ENCODE measurements around the gene GRAMD4. TPM values are rescaled to one million over a fixed set of nuclear protein-coding genes. Genes with fewer than 3 reads are reported as not detected.

The GRAMD4 gene
- total RNA-seq, 5 donors from 2014 or later (not counting 1 experiment from before 2014, with no cell fraction given), result 8.8 to 24.3 (median 22.9) TPM

GRCh38 chr22:46663436-46664100, 43.4 kb downstream of the GRAMD4 start:
- Histone ChIP-seq H3K4me3 (ENCODE audit: control insufficient read depth in 1 of 2, extremely low read depth in 1 of 2, low read length in 1 of 2) (no peak overlapping the region), H3K9me3 (no peaks in the 10 kb centered on the region), H3K4me1 (ENCODE audit: control insufficient read depth in 1 of 2, extremely low read depth in 1 of 2, insufficient read depth in 2 of 2, low read length in 2 of 2) (peaks cover 0 to 23% of the 10 kb centered on the region in 2 experiments), H3K27ac (ENCODE audit: low read length) (no peak overlapping the region), H3K36me3 (ENCODE audit: control insufficient read depth in 2 of 2, extremely low read depth in 1 of 2, insufficient read depth in 1 of 2, low read length in 1 of 2) (peaks cover 18% of the 10 kb centered on the region in 2 donors), H3K27me3 (replicated peaks in 1 of 2; ENCODE audit: control insufficient read depth in 2 of 2, extremely low read depth in 1 of 2, insufficient read depth in 2 of 2, low read length in 1 of 2) (no peaks in the 10 kb centered on the region)
- Mint-ChIP-seq H3K27ac (no peak overlapping the region), H3K9me3 (no peaks in the 10 kb centered on the region), H3K4me3 (no peak overlapping the region), H3K36me3 (no peaks in the 10 kb centered on the region), H3K27me3 (no peaks in the 10 kb centered on the region), H3K4me1 (peaks cover 15 to 21% (median 21%) of the 10 kb centered on the region in 3 donors)
- ChIA-PET CTCF (interaction anchor here in 1 of 2 donors (0.5 kb wide), 1 partner anchor 39 kb away, joined by 3 read pairs; no protein-coding TSS in a partner anchor), POLR2A (no interaction called here)
- 88% methylated on average over 22 of the region's 28 CpGs for WGBS (ENCODE audit: insufficient coverage)
- DNase-seq, result no peak
- no peak for ATAC-seq (replicated peaks in 1 of 4)

- POLR2A ChIA-PET, result no interaction called here
- Mint-ChIP-seq H3K27ac (no peak overlapping the region), H3K9me3 (no peaks in the 10 kb centered on the region), H3K27me3 (no peaks in the 10 kb centered on the region), H3K4me1 (peaks cover 15 to 21% (median 21%) of the 10 kb centered on the region in 3 donors), H3K4me3 (no peak overlapping the region), H3K36me3 (peaks cover 5% of the 10 kb centered on the region)
- peaks cover 0 to 23% of the 10 kb centered on the region in 2 experiments for H3K4me1 ChIP-seq (ENCODE audit: control insufficient read depth in 1 of 2, extremely low read depth in 1 of 2, insufficient read depth in 2 of 2, low read length in 2 of 2)
- 89% methylated on average over 13 of the region's 13 CpGs for WGBS (ENCODE audit: insufficient coverage)
- no peaks in the 10 kb centered on the region for H3K9me3 ChIP-seq
- no peak overlapping the region for H3K4me3 ChIP-seq (ENCODE audit: control insufficient read depth in 1 of 2, extremely low read depth in 1 of 2, low read length in 1 of 2)
- no peak for ATAC-seq (replicated peaks in 1 of 4)
- DNase-seq, result no peak
- H3K36me3 ChIP-seq (ENCODE audit: control insufficient read depth in 2 of 2, extremely low read depth in 1 of 2, insufficient read depth in 1 of 2, low read length in 1 of 2), result peaks cover 22 to 24% of the 10 kb centered on the region in 2 donors
- H3K27me3 ChIP-seq (replicated peaks in 1 of 2; ENCODE audit: control insufficient read depth in 2 of 2, extremely low read depth in 1 of 2, insufficient read depth in 2 of 2, low read length in 1 of 2), result no peaks in the 10 kb centered on the region
- no peak overlapping the region for H3K27ac ChIP-seq (ENCODE audit: low read length)
- CTCF ChIA-PET, result no interaction called here
Observed at GRCh38 chr22:46664301-46664855, 44.2 kb downstream of the GRAMD4 start.

- ChIA-PET POLR2A (no interaction called here), CTCF (no interaction called here)
- no peak overlapping the region for H3K27ac Mint-ChIP-seq
- H3K27me3 Mint-ChIP-seq, result no peaks in the 10 kb centered on the region
- H3K4me1 ChIP-seq (ENCODE audit: control insufficient read depth in 1 of 2, extremely low read depth in 1 of 2, insufficient read depth in 2 of 2, low read length in 2 of 2), result peaks cover 0 to 18% of the 10 kb centered on the region in 2 experiments
- H3K4me1 Mint-ChIP-seq, result peaks cover 10 to 16% (median 16%) of the 10 kb centered on the region in 3 donors
- peaks cover 22 to 24% of the 10 kb centered on the region in 2 donors for H3K36me3 ChIP-seq (ENCODE audit: control insufficient read depth in 2 of 2, extremely low read depth in 1 of 2, insufficient read depth in 1 of 2, low read length in 1 of 2)
- H3K27me3 ChIP-seq (replicated peaks in 1 of 2; ENCODE audit: control insufficient read depth in 2 of 2, extremely low read depth in 1 of 2, insufficient read depth in 2 of 2, low read length in 1 of 2), result no peaks in the 10 kb centered on the region
- no peaks in the 10 kb centered on the region for H3K9me3 ChIP-seq
- no peak overlapping the region for H3K4me3 ChIP-seq (ENCODE audit: control insufficient read depth in 1 of 2, extremely low read depth in 1 of 2, low read length in 1 of 2)
- H3K27ac ChIP-seq (ENCODE audit: low read length), result no peak overlapping the region
- H3K9me3 Mint-ChIP-seq, result no peaks in the 10 kb centered on the region
- no peak overlapping the region for H3K4me3 Mint-ChIP-seq
- peaks cover 5% of the 10 kb centered on the region for H3K36me3 Mint-ChIP-seq
- no peak for ATAC-seq (replicated peaks in 1 of 4)
- DNase-seq, result no peak
- WGBS (ENCODE audit: insufficient coverage), result 92% methylated on average over 14 of the region's 21 CpGs
Observed at GRCh38 chr22:46665151-46665695, 45.0 kb downstream of the GRAMD4 start.

GRCh38 chr22:46665751-46666280, 45.6 kb downstream of the GRAMD4 start:
- Mint-ChIP-seq H3K27ac (no peak overlapping the region), H3K4me1 (peaks cover 4 to 11% (median 10%) of the 10 kb centered on the region in 3 donors), H3K36me3 (peaks cover 5% of the 10 kb centered on the region), H3K4me3 (no peak overlapping the region), H3K27me3 (no peaks in the 10 kb centered on the region), H3K9me3 (no peaks in the 10 kb centered on the region)
- Histone ChIP-seq H3K4me3 (ENCODE audit: control insufficient read depth in 1 of 2, extremely low read depth in 1 of 2, low read length in 1 of 2) (no peak overlapping the region), H3K4me1 (ENCODE audit: control insufficient read depth in 1 of 2, extremely low read depth in 1 of 2, insufficient read depth in 2 of 2, low read length in 2 of 2) (peaks cover 0 to 12% of the 10 kb centered on the region in 2 experiments), H3K27me3 (replicated peaks in 1 of 2; ENCODE audit: control insufficient read depth in 2 of 2, extremely low read depth in 1 of 2, insufficient read depth in 2 of 2, low read length in 1 of 2) (no peaks in the 10 kb centered on the region), H3K27ac (ENCODE audit: low read length) (no peak overlapping the region), H3K36me3 (ENCODE audit: control insufficient read depth in 2 of 2, extremely low read depth in 1 of 2, insufficient read depth in 1 of 2, low read length in 1 of 2) (peaks cover 22 to 24% of the 10 kb centered on the region in 2 donors), H3K9me3 (no peaks in the 10 kb centered on the region)
- CTCF ChIA-PET, result no interaction called here
- DNase-seq (no peak), ATAC-seq (replicated peaks in 1 of 4) (no peak)
- WGBS (ENCODE audit: insufficient coverage), result 94% methylated on average over 7 of the region's 18 CpGs
- POLR2A ChIA-PET, result no interaction called here

- Histone ChIP-seq H3K36me3 (ENCODE audit: control insufficient read depth in 2 of 2, extremely low read depth in 1 of 2, insufficient read depth in 1 of 2, low read length in 1 of 2) (peaks cover 22 to 26% of the 10 kb centered on the region in 2 donors), H3K9me3 (no peaks in the 10 kb centered on the region), H3K4me3 (ENCODE audit: control insufficient read depth in 1 of 2, extremely low read depth in 1 of 2, low read length in 1 of 2) (no peak overlapping the region), H3K27ac (ENCODE audit: low read length) (no peak overlapping the region), H3K27me3 (replicated peaks in 1 of 2; ENCODE audit: control insufficient read depth in 2 of 2, extremely low read depth in 1 of 2, insufficient read depth in 2 of 2, low read length in 1 of 2) (no peaks in the 10 kb centered on the region), H3K4me1 (ENCODE audit: control insufficient read depth in 1 of 2, extremely low read depth in 1 of 2, insufficient read depth in 2 of 2, low read length in 2 of 2) (peaks cover 0 to 3% of the 10 kb centered on the region in 2 experiments)
- no peaks in the 10 kb centered on the region for H3K27me3 Mint-ChIP-seq
- CTCF ChIA-PET, result no interaction called here
- DNase-seq (no peak), ATAC-seq (replicated peaks in 1 of 4) (no peak)
- peaks cover 5% of the 10 kb centered on the region for H3K36me3 Mint-ChIP-seq
- WGBS (ENCODE audit: insufficient coverage), result 98% methylated on average over 11 of the region's 17 CpGs
- H3K9me3 Mint-ChIP-seq, result no peaks in the 10 kb centered on the region
- H3K27ac Mint-ChIP-seq, result no peak overlapping the region
- peaks cover 0 to 2% (median 2%) of the 10 kb centered on the region in 3 donors for H3K4me1 Mint-ChIP-seq
- POLR2A ChIA-PET, result no interaction called here
- H3K4me3 Mint-ChIP-seq, result no peak overlapping the region
Observed at GRCh38 chr22:46666577-46667244, 46.5 kb downstream of the GRAMD4 start.

GRCh38 chr22:46667245-46667623, 47.0 kb downstream of the GRAMD4 start:
- Histone ChIP-seq H3K27ac (ENCODE audit: low read length) (no peak overlapping the region), H3K4me1 (ENCODE audit: control insufficient read depth in 1 of 2, extremely low read depth in 1 of 2, insufficient read depth in 2 of 2, low read length in 2 of 2) (no peaks in the 10 kb centered on the region), H3K27me3 (replicated peaks in 1 of 2; ENCODE audit: control insufficient read depth in 2 of 2, extremely low read depth in 1 of 2, insufficient read depth in 2 of 2, low read length in 1 of 2) (no peaks in the 10 kb centered on the region), H3K9me3 (no peaks in the 10 kb centered on the region), H3K36me3 (ENCODE audit: control insufficient read depth in 2 of 2, extremely low read depth in 1 of 2, insufficient read depth in 1 of 2, low read length in 1 of 2) (peaks cover 22 to 26% of the 10 kb centered on the region in 2 donors), H3K4me3 (ENCODE audit: control insufficient read depth in 1 of 2, extremely low read depth in 1 of 2, low read length in 1 of 2) (no peak overlapping the region)
- no peak for ATAC-seq (replicated peaks in 1 of 4)
- no peak overlapping the region for H3K4me3 Mint-ChIP-seq
- H3K4me1 Mint-ChIP-seq, result peaks cover 0 to under 1% (median 0%) of the 10 kb centered on the region in 3 donors
- no peak overlapping the region for H3K27ac Mint-ChIP-seq
- peaks cover 5% of the 10 kb centered on the region for H3K36me3 Mint-ChIP-seq
- no peak for DNase-seq
- H3K27me3 Mint-ChIP-seq, result no peaks in the 10 kb centered on the region
- POLR2A ChIA-PET, result no interaction called here
- WGBS (ENCODE audit: insufficient coverage), result 96% methylated on average over 8 of the region's 10 CpGs
- no peaks in the 10 kb centered on the region for H3K9me3 Mint-ChIP-seq
- CTCF ChIA-PET, result no interaction called here

Data from T-cell (primary cell).